ENCODE measurements around the gene COL6A1.

Gene COL6A1

GRCh38 chr21:45982758-45983648 lies 1.4 kb downstream of the COL6A1 start:
- DNase-seq (ENCODE audit: low read depth, low spot score): no peak

DNA sequence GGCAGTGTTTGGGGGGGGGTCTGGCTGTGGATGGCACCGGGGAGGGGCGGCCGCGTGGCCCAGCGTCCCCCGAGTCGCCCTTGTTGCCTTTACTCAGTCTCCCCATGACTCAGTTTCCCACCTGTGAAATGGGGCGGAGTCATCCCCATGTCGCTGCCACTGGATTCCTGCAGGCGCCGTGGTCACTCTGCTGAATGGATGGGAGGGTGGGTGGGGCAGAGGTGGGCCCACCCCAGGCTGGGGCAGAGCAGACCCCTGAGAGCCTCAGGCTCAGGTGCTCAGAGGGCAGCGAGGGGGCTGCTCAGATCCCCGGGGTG lies 2.0 kb downstream of the COL6A1 start:
- DNase-seq (ENCODE audit: low read depth, low spot score): no peak

- DNase-seq (ENCODE audit: low read depth, low spot score): no peak
Measured at GRCh38 chr21:45983981-45984551, 2.5 kb downstream of the COL6A1 start.

GRCh38 chr21:45984584-45985095 lies 3.1 kb downstream of the COL6A1 start:
- no peak for DNase-seq (ENCODE audit: low read depth, low spot score)

DNA sequence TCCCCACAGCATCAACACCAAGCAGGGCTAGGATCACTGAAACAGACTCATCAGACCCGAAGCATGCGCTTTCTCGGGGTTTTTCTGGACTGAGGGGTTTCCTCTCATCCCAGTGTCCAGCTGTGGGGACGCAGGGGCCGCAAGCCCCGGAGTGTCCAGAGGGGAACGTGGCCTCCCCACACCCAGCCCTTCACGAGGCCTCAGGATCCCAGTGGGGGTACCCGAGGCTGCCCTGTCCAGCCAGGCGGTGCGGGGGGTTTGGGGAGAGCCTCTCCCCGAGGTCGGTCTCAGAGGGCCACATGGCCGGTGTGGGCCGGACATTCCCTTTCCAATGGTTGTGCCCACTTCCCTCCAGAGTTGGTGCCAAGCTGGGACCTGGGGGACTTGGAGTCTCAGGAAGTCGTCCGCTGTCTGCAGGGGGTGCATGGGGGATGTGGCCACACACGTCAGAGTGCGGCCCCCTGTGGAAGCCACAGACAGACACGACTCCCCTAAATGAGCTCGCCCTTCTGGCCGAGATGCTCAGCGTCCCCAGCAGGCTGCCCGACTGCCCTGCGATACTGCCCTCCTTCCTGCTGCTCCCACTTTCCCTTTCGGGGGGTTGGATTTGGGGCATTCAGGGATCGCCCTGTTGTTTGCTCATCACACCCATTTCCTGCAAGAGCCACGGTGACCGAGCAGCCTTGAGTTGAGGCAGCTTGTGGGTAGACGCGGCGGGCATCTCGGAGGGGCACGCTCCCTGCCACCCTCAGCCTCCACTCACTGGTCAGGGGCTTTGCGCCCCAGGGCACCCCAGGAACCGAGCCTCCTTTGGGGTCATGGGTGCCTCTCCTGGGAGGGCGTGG lies 4.1 kb downstream of the COL6A1 start:
- DNase-seq (ENCODE audit: low read depth, low spot score): no peak

DNA sequence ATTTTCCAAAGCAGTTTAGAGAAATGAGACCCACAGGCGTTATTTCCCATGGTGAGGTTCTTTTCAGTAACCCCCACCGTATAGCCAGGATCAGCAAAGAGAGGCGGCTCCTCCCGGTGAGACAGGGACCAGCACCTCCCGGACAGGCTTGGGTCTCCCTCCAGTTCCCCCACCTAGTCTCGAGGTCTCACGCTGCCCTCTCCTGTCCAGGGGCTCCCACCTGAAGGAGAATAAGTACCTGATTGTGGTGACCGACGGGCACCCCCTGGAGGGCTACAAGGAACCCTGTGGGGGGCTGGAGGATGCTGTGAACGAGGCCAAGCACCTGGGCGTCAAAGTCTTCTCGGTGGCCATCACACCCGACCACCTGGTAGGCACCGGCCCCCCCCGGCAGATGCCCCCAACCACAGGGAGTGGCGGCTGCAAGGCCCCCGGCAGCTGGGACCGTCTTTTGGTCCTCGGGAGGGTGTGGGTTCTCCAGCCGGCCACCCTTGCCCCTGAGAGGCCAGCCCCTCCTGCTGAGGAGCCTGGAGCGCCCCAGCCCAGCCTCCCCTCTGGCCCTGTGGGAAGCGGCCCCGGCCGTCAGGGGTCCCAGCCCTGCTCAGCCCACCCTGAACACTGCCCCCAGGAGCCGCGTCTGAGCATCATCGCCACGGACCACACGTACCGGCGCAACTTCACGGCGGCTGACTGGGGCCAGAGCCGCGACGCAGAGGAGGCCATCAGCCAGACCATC lies 4.9 kb downstream of the COL6A1 start:
- DNase-seq (ENCODE audit: low read depth, low spot score): no peak

DNA sequence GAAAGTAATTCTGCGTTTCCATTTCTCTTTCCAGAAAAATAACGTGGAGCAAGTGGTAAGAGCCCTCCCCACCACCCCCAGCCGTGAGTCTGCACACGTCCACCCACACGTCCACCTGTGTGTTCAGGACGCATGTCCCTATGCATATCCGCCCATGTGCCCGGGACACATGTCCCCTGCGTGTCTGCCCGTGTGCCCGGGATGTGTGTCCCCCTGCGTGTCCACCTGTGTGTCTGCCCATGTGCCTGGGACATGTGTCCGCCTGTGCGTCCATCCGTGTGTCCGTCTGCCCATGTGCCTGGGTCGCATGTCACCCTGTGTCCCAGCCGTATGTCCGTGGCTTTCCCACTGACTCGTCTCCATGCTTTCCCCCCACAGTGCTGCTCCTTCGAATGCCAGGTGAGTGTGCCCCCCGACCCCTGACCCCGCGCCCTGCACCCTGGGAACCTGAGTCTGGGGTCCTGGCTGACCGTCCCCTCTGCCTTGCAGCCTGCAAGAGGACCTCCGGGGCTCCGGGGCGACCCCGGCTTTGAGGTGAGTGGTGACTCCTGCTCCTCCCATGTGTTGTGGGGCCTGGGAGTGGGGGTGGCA lies 5.6 kb downstream of the COL6A1 start:
- DNase-seq (ENCODE audit: low read depth, low spot score): no peak

GRCh38 chr21:45988366-45989347 lies 7.1 kb downstream of the COL6A1 start:
- DNase-seq (ENCODE audit: low read depth, low spot score): no peak

- no peak for DNase-seq (ENCODE audit: low read depth, low spot score)
Measured at GRCh38 chr21:45989355-45990048, 7.9 kb downstream of the COL6A1 start.

DNA sequence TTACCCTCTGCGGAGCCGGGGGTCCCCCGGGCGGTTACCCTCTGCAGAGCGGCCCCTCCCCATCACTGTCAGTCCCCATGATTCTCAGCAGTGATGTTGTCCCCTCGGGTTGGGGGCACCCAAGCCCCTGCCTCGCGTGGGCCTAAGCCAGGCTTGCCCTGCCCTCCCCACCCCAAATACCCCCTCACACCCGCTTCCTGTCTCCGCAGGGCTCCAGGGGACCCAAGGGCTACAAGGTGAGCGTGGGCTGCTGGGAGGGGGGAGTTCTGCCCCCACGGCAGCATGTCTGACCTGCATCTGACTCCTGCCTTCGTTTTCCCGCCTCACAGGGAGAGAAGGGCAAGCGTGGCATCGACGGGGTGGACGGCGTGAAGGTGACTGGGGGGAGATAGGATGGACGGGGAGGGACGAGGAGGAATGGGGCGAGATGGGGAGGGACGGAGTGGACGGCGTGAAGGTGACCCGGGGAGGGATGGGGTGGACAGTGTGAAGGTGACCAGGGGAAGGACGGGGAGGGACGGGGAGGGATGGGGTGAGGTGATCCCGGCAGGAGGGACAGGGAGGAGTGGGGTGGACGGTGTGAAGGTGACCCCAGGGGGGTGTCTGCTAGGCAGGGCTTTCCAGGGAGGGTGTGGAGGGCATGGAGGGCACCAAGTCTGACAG lies 8.6 kb downstream of the COL6A1 start:
- no peak for DNase-seq (ENCODE audit: low read depth, low spot score)

- DNase-seq (ENCODE audit: low read depth, low spot score): no peak
Measured at GRCh38 chr21:45990741-45991605, 9.4 kb downstream of the COL6A1 start.

- DNase-seq (ENCODE audit: low read depth, low spot score): no peak
Measured at GRCh38 chr21:45991606-45992300, 10.2 kb downstream of the COL6A1 start.

GRCh38 chr21:45992301-45993209 lies 11.0 kb downstream of the COL6A1 start:
- no peak for DNase-seq (ENCODE audit: low read depth, low spot score)

DNA sequence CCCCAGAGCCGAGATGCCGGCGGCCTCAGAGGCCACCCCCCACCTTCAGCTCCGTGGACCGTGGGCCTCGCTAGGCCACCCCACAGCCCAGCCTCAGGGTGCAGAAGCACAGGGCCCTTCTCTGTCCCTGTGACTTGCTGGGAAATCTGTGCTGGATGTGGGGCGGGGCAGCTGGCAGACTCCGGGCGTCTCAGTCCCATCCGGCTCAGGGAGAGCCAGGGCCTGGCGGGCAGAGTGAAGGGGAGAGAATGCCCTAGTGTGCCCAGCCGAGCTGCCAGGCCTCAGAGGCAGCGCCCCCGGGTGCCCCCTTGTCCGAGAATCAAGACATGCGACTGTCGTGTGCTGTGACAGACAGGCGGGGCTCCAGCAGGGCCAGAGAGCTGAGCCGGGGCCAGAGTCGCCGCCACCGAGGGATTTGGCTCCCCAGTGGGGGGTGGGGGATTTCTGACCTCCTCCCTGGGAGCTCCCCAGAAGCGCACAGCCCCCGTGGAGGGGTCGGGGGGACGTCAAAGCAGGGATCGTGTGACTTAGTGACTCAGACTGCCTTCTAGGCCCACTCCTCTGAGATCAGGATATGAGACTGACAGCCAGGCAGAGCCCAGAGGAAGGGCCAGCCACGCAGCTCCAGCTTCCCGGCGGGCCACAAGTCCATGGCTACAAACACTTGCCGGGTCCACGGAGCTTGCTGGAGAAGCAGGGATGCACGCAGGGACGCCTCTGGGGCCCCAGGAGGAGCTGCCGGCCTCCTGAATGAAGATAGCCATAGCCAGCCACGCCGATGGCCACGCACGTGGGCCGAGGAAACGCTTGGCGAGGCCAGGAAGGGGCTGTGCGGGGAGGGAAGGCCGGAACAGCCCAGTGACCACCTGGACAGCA lies 11.9 kb downstream of the COL6A1 start:
- no peak for DNase-seq (ENCODE audit: low read depth, low spot score)

- DNase-seq (ENCODE audit: low read depth, low spot score): no peak
Measured at GRCh38 chr21:45994086-45994661, 12.6 kb downstream of the COL6A1 start.
